Endothelial cell of umbilical vein (primary cell): ENCODE data around the gene CPNE2.

ENCODE experiments used
- CTCF ChIP-seq, 2 donors: IDR thresholded peaks; 1 replicate in 1 of 2; 2 replicates in 1 of 2; pipeline ENCODE4 v1.5.1; 2011; ENCODE audit warnings: low read length in 2 of 2, mild to moderate bottlenecking in 2 of 2, moderate library complexity in 2 of 2, control low read depth in 1 of 2, inconsistent platforms in 1 of 2, low read depth in 1 of 2; ENCODE audit not compliant: insufficient read depth in 1 of 2; ENCODE audit errors: extremely low read depth in 1 of 2
- MAX ChIP-seq: IDR thresholded peaks from 2 replicates; pipeline ENCODE4 v1.6.1; 2011; ENCODE audit not compliant: insufficient read depth, insufficient read length
- MYC ChIP-seq: IDR thresholded peaks from one replicate; pipeline ENCODE4 v1.6.1; 2011; ENCODE audit warnings: mild to moderate bottlenecking, low read depth, low read length
- POLR2A ChIP-seq: IDR thresholded peaks from 2 replicates; pipeline ENCODE4 v1.6.1; 2012; ENCODE audit warnings: low read depth, mild to moderate bottlenecking, control low read depth, low read length

- TF ChIP-seq CTCF (IDR thresholded peaks at IDR 0.05; ENCODE audit: extremely low read depth in 1 of 2, insufficient read depth in 1 of 2, low read depth in 1 of 2, low read length in 2 of 2) (no peak), POLR2A (no peak), MAX (no peak), MYC (no peak)
Measured at GRCh38 chr16:57111420-57111819, 19.0 kb downstream of the CPNE2 start.
